Mononuclear cell (primary cell): Measurements from ENCODE around the gene TUBB2B. TPM values are rescaled to one million over a fixed set of nuclear protein-coding genes. Genes with fewer than 3 reads are reported as not detected.

Source experiments
- H3K27me3 ChIP-seq: 2 replicates; pipeline ENCODE4 v1.6.0; 2011; ENCODE audit warnings: low read length, control low read depth; ENCODE audit not compliant: insufficient read depth
- H3K4me1 ChIP-seq: 2 replicates; pipeline ENCODE4 v1.5.1; 2011; ENCODE audit warnings: mild to moderate bottlenecking, low read length, control low read depth; ENCODE audit not compliant: insufficient read depth
- H3K4me3 ChIP-seq: 2 replicates; pipeline ENCODE4 v1.5.1; 2011; ENCODE audit warnings: mild to moderate bottlenecking, low read length, moderate library complexity
- H3K9me3 ChIP-seq: 2 replicates; pipeline ENCODE4 v1.5.1; 2011; ENCODE audit warnings: low read depth, mild to moderate bottlenecking, control low read depth, low read length
- total RNA-seq: library from RNA; depleted of rRNA; stranded (reverse); fragments of >200 nt; gene quantifications from one replicate; pipeline ENCODE4 v1.2.3, GENCODE V29; 2012

Gene TUBB2B
- total RNA-seq, 1 donor = 0.84 TPM

DNA sequence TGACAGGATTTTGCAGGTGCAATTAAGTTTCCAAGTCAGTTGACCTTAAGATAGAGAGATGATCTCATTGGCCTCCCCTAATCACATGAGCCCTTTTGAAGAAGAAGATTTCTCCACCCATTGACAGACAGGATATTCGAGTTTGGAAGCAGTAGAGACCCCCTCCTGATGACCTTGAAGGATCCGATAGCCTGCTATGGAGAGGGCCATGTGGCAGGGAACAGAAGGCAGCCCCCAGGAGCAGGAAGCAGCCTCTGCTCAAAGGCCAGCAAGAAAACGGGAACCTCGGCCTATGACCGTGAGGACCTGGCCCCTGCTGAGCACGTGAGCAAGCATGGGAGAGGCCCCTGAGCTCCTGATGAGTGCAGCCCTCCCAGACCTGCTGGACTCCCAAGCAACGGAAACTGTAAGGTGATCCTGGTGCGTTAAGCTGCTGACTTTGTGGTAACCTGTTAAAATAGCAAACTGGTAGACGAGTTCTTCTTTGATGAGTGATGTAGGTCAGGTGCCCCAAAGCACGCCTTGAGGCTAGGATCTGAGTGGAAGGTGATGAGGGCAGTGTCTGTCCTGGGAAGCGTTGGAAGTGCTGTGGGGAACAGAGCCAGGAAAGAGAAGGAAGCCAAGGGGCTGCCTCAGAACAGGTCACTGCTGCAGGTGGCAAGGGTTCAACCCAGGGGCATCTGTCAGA, 51.6 kb downstream of the TUBB2B start:
- Histone ChIP-seq H3K9me3 (no peaks in the 10 kb centered on the region), H3K4me1 (no peaks in the 10 kb centered on the region), H3K4me3 (no peak overlapping the region), H3K27me3 (no peaks in the 10 kb centered on the region)

Other genes starting within 250 kb of the TUBB2B start
- 14.5 TPM for gene NQO2, start 227.8 kb downstream of the TUBB2B start, total RNA-seq
- 19.0 TPM for gene RIPK1, start 159.2 kb downstream of the TUBB2B start, total RNA-seq
- 2.4 TPM for gene BPHL, start 108.9 kb downstream of the TUBB2B start, total RNA-seq
- 14.6 TPM for gene TUBB2A, start 70.1 kb downstream of the TUBB2B start, total RNA-seq
- gene PSMG4, start 31.3 kb upstream of the TUBB2B start, total RNA-seq = 11.8 TPM
- 6.0 TPM for gene SLC22A23, start 229.4 kb upstream of the TUBB2B start, total RNA-seq